Activated T-helper 2 cell treated with anti-CD3 and anti-CD28 coated beads, Interferon-gamma antibody, Interleukin-2, Interleukin-4, amounts not matched to agents 10 μg/mL and 5 μg/mL and 100 μg/mL, durations not matched to agents 14 hours and 24 hours and 36 hours (primary cell): Measurements from ENCODE around the gene KCNN3. TPM values are rescaled to one million over a fixed set of nuclear protein-coding genes. Genes with fewer than 3 reads are reported as not detected.

Experiments
- DNase-seq: peaks from one replicate; pipeline ENCODE4 v3.0.0; 2021; ENCODE audit warnings: low spot score
- H3K27ac Mint-ChIP-seq: one replicate; pipeline ENCODE4 v1.8.0; 2021; ENCODE audit warnings: mixed read lengths
- H3K27me3 Mint-ChIP-seq: one replicate; pipeline ENCODE4 v1.8.0; 2021; ENCODE audit warnings: low read depth, mixed read lengths
- H3K36me3 Mint-ChIP-seq: one replicate; pipeline ENCODE4 v1.8.0; 2021; ENCODE audit warnings: low read depth, mixed read lengths
- H3K4me1 Mint-ChIP-seq: one replicate; pipeline ENCODE4 v1.8.0; 2021; ENCODE audit warnings: low read depth, mixed read lengths
- H3K4me3 Mint-ChIP-seq: one replicate; pipeline ENCODE4 v1.8.0; 2021; ENCODE audit warnings: low read depth, mild to moderate bottlenecking, moderate library complexity, mixed read lengths
- H3K9me3 Mint-ChIP-seq: one replicate; pipeline ENCODE4 v1.8.0; 2021; ENCODE audit warnings: mixed read lengths
- intact Hi-C: fragments of 100-400 bp; cut with micrococcal nuclease; formaldehyde crosslinking; loops from one replicate; pipeline ENCODE4 v1.15.1; 2023
- total RNA-seq: library from RNA; stranded (reverse); gene quantifications from 2 replicates; pipeline ENCODE4 v1.2.3, GENCODE V29; 2022

KCNN3 gene
- total RNA-seq, 1 donor from 2014 or later: 0.91 TPM

- no peak for DNase-seq
- Mint-ChIP-seq H3K9me3 (no peaks in the 10 kb centered on the region), H3K36me3 (no peaks in the 10 kb centered on the region), H3K4me1 (no peaks in the 10 kb centered on the region), H3K27me3 (peaks cover 3% of the 10 kb centered on the region), H3K27ac (no peak overlapping the region), H3K4me3 (no peak overlapping the region)
- intact Hi-C loops: no loop called here
Measured at GRCh38 chr1:154839691-154840090, 30.4 kb downstream of the KCNN3 start.

- intact Hi-C loops: no loop called here
Measured at GRCh38 chr1:154838988-154839387, 31.1 kb downstream of the KCNN3 start.

GRCh38 chr1:154838461-154838860 is 31.6 kb downstream of the KCNN3 start:
- H3K9me3 Mint-ChIP-seq: no peaks in the 10 kb centered on the region
- H3K4me1 Mint-ChIP-seq: no peaks in the 10 kb centered on the region
- intact Hi-C loops: no loop called here
- no peaks in the 10 kb centered on the region for H3K36me3 Mint-ChIP-seq
- H3K4me3 Mint-ChIP-seq: no peak overlapping the region
- no peak overlapping the region for H3K27ac Mint-ChIP-seq
- peaks cover 3% of the 10 kb centered on the region for H3K27me3 Mint-ChIP-seq
- DNase-seq: no peak

More at GRCh38 chr1:154838988-154839387, 31.1 kb downstream of the KCNN3 start:
- no peak overlapping the region for H3K27ac Mint-ChIP-seq
- DNase-seq: no peak
- H3K36me3 Mint-ChIP-seq: no peaks in the 10 kb centered on the region
- no peaks in the 10 kb centered on the region for H3K9me3 Mint-ChIP-seq
- peaks cover 3% of the 10 kb centered on the region for H3K27me3 Mint-ChIP-seq
- H3K4me3 Mint-ChIP-seq: no peak overlapping the region
- H3K4me1 Mint-ChIP-seq: no peaks in the 10 kb centered on the region

GRCh38 chr1:154837672-154838171 is 32.4 kb downstream of the KCNN3 start:
- H3K9me3 Mint-ChIP-seq: no peaks in the 10 kb centered on the region
- no peak overlapping the region for H3K4me3 Mint-ChIP-seq
- peaks cover 3% of the 10 kb centered on the region for H3K27me3 Mint-ChIP-seq
- H3K27ac Mint-ChIP-seq: no peak overlapping the region
- no peak for DNase-seq
- intact Hi-C loops: no loop called here
- no peaks in the 10 kb centered on the region for H3K36me3 Mint-ChIP-seq
- no peaks in the 10 kb centered on the region for H3K4me1 Mint-ChIP-seq

GRCh38 chr1:154837034-154837671 is 32.9 kb downstream of the KCNN3 start:
- intact Hi-C loops: no loop called here
- Mint-ChIP-seq H3K9me3 (no peaks in the 10 kb centered on the region), H3K4me3 (no peak overlapping the region)

GRCh38 chr1:154835531-154836324 is 34.4 kb downstream of the KCNN3 start:
- H3K36me3 Mint-ChIP-seq: no peaks in the 10 kb centered on the region
- no peak overlapping the region for H3K4me3 Mint-ChIP-seq
- peaks cover 3% of the 10 kb centered on the region for H3K27me3 Mint-ChIP-seq
- no peaks in the 10 kb centered on the region for H3K4me1 Mint-ChIP-seq
- intact Hi-C loops: no loop called here
- H3K27ac Mint-ChIP-seq: no peak overlapping the region
- no peak for DNase-seq
- H3K9me3 Mint-ChIP-seq: no peaks in the 10 kb centered on the region

More at GRCh38 chr1:154837034-154837671, 32.9 kb downstream of the KCNN3 start:
- DNase-seq: no peak
- H3K4me1 Mint-ChIP-seq: no peaks in the 10 kb centered on the region
- no peaks in the 10 kb centered on the region for H3K36me3 Mint-ChIP-seq
- H3K27ac Mint-ChIP-seq: no peak overlapping the region
- H3K27me3 Mint-ChIP-seq: peaks cover 3% of the 10 kb centered on the region

GRCh38 chr1:154833841-154834240 is 36.2 kb downstream of the KCNN3 start:
- no peak for DNase-seq
- no peaks in the 10 kb centered on the region for H3K4me1 Mint-ChIP-seq
- no peaks in the 10 kb centered on the region for H3K9me3 Mint-ChIP-seq
- peaks cover 3% of the 10 kb centered on the region for H3K27me3 Mint-ChIP-seq
- no peak overlapping the region for H3K4me3 Mint-ChIP-seq
- intact Hi-C loops: no loop called here
- no peak overlapping the region for H3K27ac Mint-ChIP-seq
- H3K36me3 Mint-ChIP-seq: no peaks in the 10 kb centered on the region

GRCh38 chr1:154833209-154833608 is 36.9 kb downstream of the KCNN3 start:
- intact Hi-C loops: no loop called here
- H3K36me3 Mint-ChIP-seq: no peaks in the 10 kb centered on the region
- no peaks in the 10 kb centered on the region for H3K9me3 Mint-ChIP-seq
- H3K4me3 Mint-ChIP-seq: no peak overlapping the region
- DNase-seq: no peak
- no peaks in the 10 kb centered on the region for H3K4me1 Mint-ChIP-seq
- peaks cover 3% of the 10 kb centered on the region for H3K27me3 Mint-ChIP-seq
- no peak overlapping the region for H3K27ac Mint-ChIP-seq

GRCh38 chr1:154832384-154832783 is 37.7 kb downstream of the KCNN3 start:
- H3K4me3 Mint-ChIP-seq: no peak overlapping the region
- no peaks in the 10 kb centered on the region for H3K9me3 Mint-ChIP-seq
- H3K27me3 Mint-ChIP-seq: peaks cover 3% of the 10 kb centered on the region
- no peaks in the 10 kb centered on the region for H3K4me1 Mint-ChIP-seq
- no peak for DNase-seq
- no peaks in the 10 kb centered on the region for H3K36me3 Mint-ChIP-seq
- H3K27ac Mint-ChIP-seq: no peak overlapping the region
- intact Hi-C loops: no loop called here

- Mint-ChIP-seq H3K36me3 (no peaks in the 10 kb centered on the region), H3K9me3 (no peaks in the 10 kb centered on the region), H3K4me3 (no peak overlapping the region), H3K4me1 (no peaks in the 10 kb centered on the region), H3K27ac (no peak overlapping the region), H3K27me3 (peaks cover 3% of the 10 kb centered on the region)
- intact Hi-C loops: no loop called here
- no peak for DNase-seq
Measured at GRCh38 chr1:154831462-154831861, 38.6 kb downstream of the KCNN3 start.

GRCh38 chr1:154829062-154829461 is 41.0 kb downstream of the KCNN3 start:
- no peaks in the 10 kb centered on the region for H3K4me1 Mint-ChIP-seq
- H3K4me3 Mint-ChIP-seq: no peak overlapping the region
- H3K36me3 Mint-ChIP-seq: no peaks in the 10 kb centered on the region
- DNase-seq: no peak
- no peaks in the 10 kb centered on the region for H3K9me3 Mint-ChIP-seq
- H3K27ac Mint-ChIP-seq: no peak overlapping the region
- intact Hi-C loops: no loop called here
- H3K27me3 Mint-ChIP-seq: no peaks in the 10 kb centered on the region

- intact Hi-C loops: no loop called here
- DNase-seq: no peak
- H3K4me3 Mint-ChIP-seq: no peak overlapping the region
- no peaks in the 10 kb centered on the region for H3K36me3 Mint-ChIP-seq
- H3K27me3 Mint-ChIP-seq: no peaks in the 10 kb centered on the region
- no peak overlapping the region for H3K27ac Mint-ChIP-seq
- H3K4me1 Mint-ChIP-seq: no peaks in the 10 kb centered on the region
- H3K9me3 Mint-ChIP-seq: no peaks in the 10 kb centered on the region
Measured at GRCh38 chr1:154824179-154825000, 45.7 kb downstream of the KCNN3 start.
